GM18499 (cell line): Measurements from ENCODE around the gene ANKRD18B.
"Not testable (repeated sequence)": the region's sequence is repeated elsewhere in the genome, so short reads cannot be mapped to it uniquely, and the experiment has no call there.

Experiments used
- ATAC-seq: cut with Tn5 transposase; IDR thresholded peaks from one replicate; pipeline ENCODE4 v1.9.1; 2021; ENCODE audit warnings: moderate number of reproducible peaks; ENCODE audit not compliant: insufficient read depth, unreplicated experiment

Gene ANKRD18B

GRCh38 chr9:33528069-33528468 lies 4.0 kb downstream of the ANKRD18B start:
- not testable (repeated sequence) for ATAC-seq

- ATAC-seq: not testable (repeated sequence)
Observed at GRCh38 chr9:33533958-33534357, 9.9 kb downstream of the ANKRD18B start.

GRCh38 chr9:33535541-33535940 lies 11.5 kb downstream of the ANKRD18B start:
- no peak for ATAC-seq

DNA sequence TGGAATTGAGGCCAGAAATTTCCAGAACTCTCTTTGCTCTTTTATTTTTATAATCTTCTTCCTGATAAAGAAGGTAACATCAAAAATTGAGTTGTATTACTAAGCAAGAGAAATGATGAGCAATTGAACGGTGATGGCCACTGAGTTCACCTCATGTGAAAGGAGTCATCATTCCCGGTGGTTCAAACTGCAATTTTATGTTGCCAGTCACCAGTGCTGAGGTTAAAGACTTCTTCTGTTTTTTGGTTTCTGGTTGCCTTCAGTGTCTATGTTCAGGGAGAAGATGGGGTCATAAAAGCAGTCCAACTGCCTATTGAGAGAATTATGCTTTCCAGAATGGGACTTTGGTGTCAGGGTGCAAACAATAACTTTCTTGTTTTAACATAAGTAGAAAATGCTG lies 19.4 kb downstream of the ANKRD18B start:
- ATAC-seq: not testable (repeated sequence)

- not testable (repeated sequence) for ATAC-seq
Observed at GRCh38 chr9:33545715-33546114, 21.7 kb downstream of the ANKRD18B start.

DNA sequence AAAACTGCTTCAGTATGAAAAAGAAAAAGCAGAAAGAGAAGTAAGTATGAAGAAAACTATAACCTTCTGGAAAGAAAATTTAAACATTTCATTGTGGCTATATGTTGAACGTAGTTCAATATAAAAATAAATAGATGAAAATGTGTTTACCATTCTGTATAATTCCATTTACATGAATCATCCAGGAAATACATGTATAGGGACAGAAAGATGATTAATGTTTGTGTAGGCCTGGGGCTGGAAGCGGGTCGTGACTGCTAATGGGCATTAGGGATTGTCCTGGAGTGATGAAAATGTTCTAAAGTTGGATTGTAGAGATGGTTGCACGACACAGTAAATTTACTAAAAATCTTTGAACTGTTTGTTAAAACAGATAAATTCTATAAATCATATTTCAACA lies 24.8 kb downstream of the ANKRD18B start:
- ATAC-seq: not testable (repeated sequence)

DNA sequence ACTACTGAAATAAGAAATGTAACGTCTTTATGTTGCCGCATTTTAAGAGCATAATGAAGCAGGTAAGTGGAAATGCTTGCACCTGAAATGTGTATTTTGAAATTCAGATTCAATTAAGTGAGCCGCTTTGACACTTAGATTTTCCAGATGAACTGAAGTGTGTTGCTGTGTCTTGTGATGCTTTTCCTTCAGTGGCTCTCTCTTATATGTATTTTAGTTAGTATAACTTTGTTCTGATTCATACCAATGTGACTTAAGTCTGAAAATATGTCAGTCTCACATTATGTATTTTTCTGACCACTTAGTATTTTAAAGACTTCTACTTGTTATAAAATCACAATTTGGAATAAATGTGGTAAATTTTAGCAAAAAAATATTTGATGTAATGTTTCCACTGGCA lies 25.4 kb downstream of the ANKRD18B start:
- ATAC-seq: not testable (repeated sequence)

DNA sequence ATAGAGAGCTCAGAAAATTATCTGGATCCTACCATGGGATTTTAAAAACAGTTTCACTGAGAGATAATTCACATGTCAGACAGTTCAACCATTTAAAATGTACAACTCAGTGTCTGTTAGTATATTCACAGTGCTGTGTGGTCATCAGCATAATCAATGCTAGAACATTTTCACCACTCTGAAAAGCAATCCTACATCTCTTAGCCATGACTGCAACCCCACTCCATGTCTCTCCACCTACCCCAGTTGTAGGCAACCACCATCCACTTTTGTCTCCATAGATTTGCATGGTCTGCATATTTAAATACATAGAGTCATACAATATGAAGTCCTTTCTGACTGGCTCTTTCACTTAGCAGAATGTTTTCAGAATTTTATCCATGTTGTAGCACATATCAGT lies 27.1 kb downstream of the ANKRD18B start:
- not testable (repeated sequence) for ATAC-seq

GRCh38 chr9:33552315-33552725 lies 28.3 kb downstream of the ANKRD18B start:
- not testable (repeated sequence) for ATAC-seq

- ATAC-seq: not testable (repeated sequence)
Observed at GRCh38 chr9:33560217-33560616, 36.2 kb downstream of the ANKRD18B start.

- not testable (repeated sequence) for ATAC-seq
Observed at GRCh38 chr9:33562196-33562595, 38.1 kb downstream of the ANKRD18B start.

DNA sequence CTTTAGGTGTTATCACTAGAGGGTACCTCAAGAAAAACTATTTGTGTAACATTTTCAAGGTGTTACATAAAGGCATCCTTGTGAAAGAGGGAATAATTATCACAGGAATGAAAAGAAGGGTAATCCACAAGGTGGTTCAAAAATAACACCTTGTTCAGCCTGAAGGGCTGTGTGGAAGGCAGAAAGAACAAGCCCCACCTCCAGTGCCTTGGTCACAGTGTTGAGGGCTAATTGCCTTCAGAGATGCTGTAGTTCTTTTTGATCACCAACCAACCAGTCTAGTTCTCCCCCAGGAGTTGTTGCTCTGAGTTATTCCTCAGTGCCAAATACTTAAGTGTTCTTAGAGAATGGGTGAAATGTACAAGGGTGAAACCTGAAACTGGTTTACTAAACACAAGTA lies 43.7 kb downstream of the ANKRD18B start:
- ATAC-seq: not testable (repeated sequence)

GRCh38 chr9:33577786-33578185 lies 53.7 kb downstream of the ANKRD18B start:
- ATAC-seq: not testable (repeated sequence)

DNA sequence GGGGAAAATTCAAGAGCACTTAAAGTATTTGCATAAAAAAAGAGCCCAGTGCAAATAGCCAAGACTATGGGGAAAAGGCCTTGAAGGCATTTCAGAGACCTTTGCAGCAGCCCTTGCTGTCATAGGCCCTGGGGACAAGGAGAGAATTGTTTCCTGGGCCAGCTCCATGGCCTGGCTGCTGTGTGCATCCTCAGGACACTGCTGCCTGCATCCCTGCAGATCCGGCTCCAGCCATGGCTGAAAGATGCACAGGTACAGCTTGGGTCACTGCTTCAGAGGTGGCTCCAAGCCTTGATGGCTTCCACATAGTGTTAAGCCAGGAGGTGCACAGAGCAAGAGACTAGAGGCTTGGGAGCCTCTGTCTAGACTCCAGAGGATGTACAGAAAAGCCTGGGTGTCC lies 55.9 kb downstream of the ANKRD18B start:
- not testable (repeated sequence) for ATAC-seq

DNA sequence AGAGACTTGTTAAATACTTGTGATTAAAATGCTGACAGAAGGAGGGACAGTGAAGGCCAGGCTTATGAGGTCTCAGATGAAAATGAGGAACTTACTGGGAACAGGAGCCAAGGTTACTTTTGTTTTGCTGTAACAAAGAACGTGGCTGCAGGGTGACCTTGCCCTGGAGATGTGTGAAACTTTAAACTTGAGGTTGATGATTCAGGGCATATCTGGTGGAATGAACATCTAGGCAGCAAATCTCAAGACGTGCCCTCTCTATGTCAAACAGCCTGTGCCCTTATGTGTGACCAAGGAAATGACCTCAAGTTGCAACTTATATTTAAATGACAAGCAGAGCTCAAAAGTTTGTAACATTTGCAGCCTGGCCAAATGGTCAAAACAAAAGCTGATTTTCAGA lies 58.6 kb downstream of the ANKRD18B start:
- not testable (repeated sequence) for ATAC-seq

GRCh38 chr9:33586128-33586527 lies 62.1 kb downstream of the ANKRD18B start:
- ATAC-seq: not testable (repeated sequence)

DNA sequence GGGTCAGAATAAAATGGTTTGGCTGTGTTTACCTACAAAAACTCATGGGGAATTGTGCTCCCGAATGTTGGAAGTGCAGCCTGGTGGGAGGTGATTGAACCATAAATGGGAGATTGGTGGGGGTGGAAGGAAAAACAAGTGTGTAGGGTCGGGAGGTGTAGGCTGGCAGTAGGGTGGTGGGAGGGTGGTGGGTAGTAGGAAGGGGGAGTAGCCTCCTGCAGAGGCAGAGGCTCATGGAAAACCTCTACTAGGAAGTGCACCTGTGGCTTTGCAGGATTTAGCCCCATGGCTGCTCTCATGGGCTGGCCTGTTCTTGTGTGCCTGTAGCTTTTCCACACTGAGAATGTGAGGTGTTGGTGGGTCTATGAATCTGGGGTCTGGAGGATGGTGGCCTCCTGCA lies 63.7 kb downstream of the ANKRD18B start:
- not testable (repeated sequence) for ATAC-seq

- not testable (repeated sequence) for ATAC-seq
Observed at GRCh38 chr9:33588876-33589275, 64.8 kb downstream of the ANKRD18B start.

GRCh38 chr9:33590857-33591256 lies 66.8 kb downstream of the ANKRD18B start:
- not testable (repeated sequence) for ATAC-seq

DNA sequence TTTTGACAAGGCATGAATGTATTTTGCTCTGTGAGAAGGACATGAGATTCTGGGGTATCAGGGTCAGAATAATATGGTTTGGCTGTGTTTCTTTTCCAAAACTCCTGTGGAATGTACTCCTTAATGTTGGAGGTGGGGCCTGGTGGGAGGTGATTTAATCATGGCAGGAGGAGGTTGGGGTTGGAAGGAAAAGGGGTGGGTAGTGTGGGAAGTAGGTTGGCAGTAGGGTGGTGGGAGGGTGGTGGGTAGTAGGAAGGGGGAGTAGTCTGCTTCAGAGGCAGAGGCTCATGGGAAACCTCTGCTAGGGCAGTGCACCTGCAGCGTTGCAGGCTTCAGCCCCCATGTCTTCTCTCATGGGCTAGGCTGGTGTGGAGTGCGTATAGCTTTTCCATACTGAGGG lies 72.9 kb downstream of the ANKRD18B start:
- not testable (repeated sequence) for ATAC-seq

DNA sequence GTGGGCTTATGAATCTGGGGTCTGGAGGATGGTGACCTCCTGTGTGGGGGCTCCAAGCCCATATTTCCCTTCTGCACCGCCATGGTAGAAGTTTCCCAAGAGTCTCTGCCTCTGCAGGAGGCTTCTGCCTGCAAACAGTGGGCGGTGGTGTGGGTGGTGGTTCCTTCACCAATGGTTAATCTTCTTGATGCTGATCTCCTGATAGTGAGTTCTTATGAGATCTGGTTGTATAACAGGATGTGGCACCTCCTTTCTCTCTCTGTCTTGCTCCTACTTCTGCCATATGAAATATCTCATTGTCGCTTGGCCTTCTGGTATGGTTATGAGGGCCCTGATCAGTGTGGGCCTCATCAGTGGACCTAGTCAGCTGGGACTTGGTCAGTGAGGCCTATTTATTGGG lies 73.3 kb downstream of the ANKRD18B start:
- not testable (repeated sequence) for ATAC-seq

DNA sequence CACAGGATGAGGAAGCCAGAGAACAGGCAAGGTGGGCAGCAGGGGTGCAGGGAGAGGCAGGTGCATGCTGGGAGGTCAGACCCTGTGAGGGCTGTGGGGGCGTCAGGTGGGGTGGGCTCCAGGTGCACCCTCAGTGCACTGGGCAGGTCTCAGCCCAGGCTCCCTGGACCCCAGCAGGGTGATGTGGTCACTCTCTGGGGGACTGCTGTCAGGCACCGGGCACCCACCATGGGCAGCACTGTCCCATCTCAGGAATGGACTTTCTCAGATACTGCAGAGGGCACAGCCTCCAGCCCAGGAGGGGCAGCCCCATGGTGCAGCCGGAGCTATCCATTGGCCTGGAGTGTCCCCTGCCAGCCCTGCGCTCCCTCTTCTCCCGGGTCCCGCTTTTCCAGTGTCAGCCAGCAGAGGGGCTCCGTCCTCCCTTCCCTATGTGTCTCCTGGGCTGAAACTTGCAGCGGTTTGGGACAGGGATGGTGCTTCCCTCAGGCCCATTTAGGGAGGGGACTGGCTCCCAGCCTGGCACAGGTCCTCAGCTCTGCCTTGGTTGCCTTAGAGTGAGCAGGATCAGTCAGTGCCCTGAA lies 74.8 kb downstream of the ANKRD18B start:
- ATAC-seq: not testable (repeated sequence)
